ENCODE results near the gene OBSCN. TPM values are rescaled to one million over a fixed set of nuclear protein-coding genes. Genes with fewer than 3 reads are reported as not detected.
"Not testable (repeated sequence)": the region's sequence is repeated elsewhere in the genome, so short reads cannot be mapped to it uniquely, and the experiment has no call there.

OBSCN gene
- total and polyA plus RNA-seq, 2 donors (not counting 3 experiments of a cell fraction or from before 2014, with no cell fraction given): 1.5 to 2.9 TPM

DNA sequence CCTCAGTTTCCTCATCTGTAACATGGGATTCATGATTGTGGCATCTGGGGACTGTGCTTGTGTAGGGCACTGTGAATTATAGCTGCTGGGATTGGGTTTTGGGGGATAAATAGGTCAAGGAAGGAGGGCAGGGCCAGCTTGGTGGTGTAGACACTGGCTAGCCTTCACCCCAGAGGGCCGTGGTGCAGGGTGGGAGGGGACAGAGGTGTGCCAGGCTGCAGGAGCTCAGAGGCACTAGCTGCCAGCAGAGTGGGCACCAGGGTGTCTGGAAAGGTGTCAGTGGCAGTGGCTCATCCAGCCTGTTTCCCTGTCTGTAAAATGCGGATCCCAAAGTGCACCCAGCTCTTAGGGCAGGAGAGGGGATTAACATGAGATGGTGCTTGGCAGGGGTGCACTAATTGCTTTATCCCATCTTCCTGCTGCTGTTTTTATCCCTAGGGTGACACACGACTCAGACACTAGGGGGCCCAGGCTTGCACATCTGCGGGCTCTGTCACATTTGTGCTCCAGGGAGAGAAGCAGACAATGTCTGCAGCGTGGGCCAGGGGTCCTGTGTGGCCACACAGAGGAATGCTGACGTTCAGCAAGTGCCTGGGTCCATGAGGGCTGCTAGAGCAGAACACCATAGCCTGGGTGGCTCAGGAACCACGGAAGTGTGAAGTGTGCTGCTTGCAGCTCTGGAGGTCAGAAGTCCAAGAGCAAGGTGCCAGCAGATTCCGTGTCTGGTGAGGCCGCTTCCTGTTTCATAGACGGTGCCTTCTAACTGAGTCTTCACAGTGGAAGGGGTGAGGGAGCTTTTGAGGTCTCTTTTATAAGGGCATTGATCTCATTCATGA, 19.3 kb downstream of the OBSCN start:
- Histone ChIP-seq H3K4me2 (ENCODE audit: insufficient read depth, low read length) (no peak overlapping the region), H3K9ac (replicated peaks; ENCODE audit: extremely low read depth, insufficient read depth, low read length) (no peak overlapping the region), H3K27ac (ENCODE audit: insufficient read depth, low read depth, low read length) (no peak overlapping the region), H4K20me1 (replicated peaks; ENCODE audit: control insufficient read depth, extremely low read depth, insufficient read depth, low read length) (no peaks in the 10 kb centered on the region), H3K79me2 (ENCODE audit: control insufficient read depth, insufficient read depth, low read length) (no peaks in the 10 kb centered on the region), H3K27me3 (ENCODE audit: control insufficient read depth in 2 of 2, insufficient read depth in 2 of 2, low read length in 2 of 2) (peaks cover 0 to 5% of the 10 kb centered on the region in 2 experiments), H2AFZ (ENCODE audit: low read depth, low read length) (no peak overlapping the region), H3K9me1 (replicated peaks; ENCODE audit: control insufficient read depth, extremely low read depth, insufficient read depth, low read length) (no peaks in the 10 kb centered on the region), H3K36me3 (ENCODE audit: control insufficient read depth in 2 of 2, extremely low read depth in 1 of 2, insufficient read depth in 2 of 2, low read length in 2 of 2) (no peaks in the 10 kb centered on the region), H3K4me1 (ENCODE audit: control insufficient read depth, extremely low read depth, insufficient read depth, low read length) (no peaks in the 10 kb centered on the region), H3K4me3 (replicated peaks in 1 of 3; ENCODE audit: insufficient read depth in 1 of 3, low read depth in 1 of 3, low read length in 3 of 3) (no peak overlapping the region), H3K9me3 (replicated peaks; ENCODE audit: control insufficient read depth, insufficient read depth, low read length) (no peaks in the 10 kb centered on the region)
- TF ChIP-seq FOS (IDR thresholded peaks at IDR 0.05; ENCODE audit: borderline replicate concordance, insufficient read depth, low read length) (no peak), EZH2 (IDR thresholded peaks at IDR 0.05; ENCODE audit: borderline replicate concordance, low read depth, low read length, severe bottlenecking) (no peak), MYC (IDR thresholded peaks at IDR 0.05; ENCODE audit: low read depth, low read length) (no peak)
- TF ChIP-seq, protein P1, sequence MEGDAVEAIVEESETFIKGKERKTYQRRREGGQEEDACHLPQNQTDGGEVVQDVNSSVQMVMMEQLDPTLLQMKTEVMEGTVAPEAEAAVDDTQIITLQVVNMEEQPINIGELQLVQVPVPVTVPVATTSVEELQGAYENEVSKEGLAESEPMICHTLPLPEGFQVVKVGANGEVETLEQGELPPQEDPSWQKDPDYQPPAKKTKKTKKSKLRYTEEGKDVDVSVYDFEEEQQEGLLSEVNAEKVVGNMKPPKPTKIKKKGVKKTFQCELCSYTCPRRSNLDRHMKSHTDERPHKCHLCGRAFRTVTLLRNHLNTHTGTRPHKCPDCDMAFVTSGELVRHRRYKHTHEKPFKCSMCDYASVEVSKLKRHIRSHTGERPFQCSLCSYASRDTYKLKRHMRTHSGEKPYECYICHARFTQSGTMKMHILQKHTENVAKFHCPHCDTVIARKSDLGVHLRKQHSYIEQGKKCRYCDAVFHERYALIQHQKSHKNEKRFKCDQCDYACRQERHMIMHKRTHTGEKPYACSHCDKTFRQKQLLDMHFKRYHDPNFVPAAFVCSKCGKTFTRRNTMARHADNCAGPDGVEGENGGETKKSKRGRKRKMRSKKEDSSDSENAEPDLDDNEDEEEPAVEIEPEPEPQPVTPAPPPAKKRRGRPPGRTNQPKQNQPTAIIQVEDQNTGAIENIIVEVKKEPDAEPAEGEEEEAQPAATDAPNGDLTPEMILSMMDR (IDR thresholded peaks at IDR 0.05; ENCODE audit: extremely low read depth in 1 of 2, insufficient read depth in 1 of 2, low read depth in 1 of 2, low read length in 2 of 2): peak; percentile 12 to 47
- TF ChIP-seq, protein P2, sequence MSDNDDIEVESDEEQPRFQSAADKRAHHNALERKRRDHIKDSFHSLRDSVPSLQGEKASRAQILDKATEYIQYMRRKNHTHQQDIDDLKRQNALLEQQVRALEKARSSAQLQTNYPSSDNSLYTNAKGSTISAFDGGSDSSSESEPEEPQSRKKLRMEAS (IDR thresholded peaks at IDR 0.05; ENCODE audit: insufficient read depth, insufficient read length): no peak
- CTCF ChIA-PET: interaction anchor here (1.0 to 1.8 kb wide), 3 partner anchors 10 to 228 kb away, joined by 3 to 5 read pairs (median 4); no protein-coding TSS in a partner anchor
- dilution Hi-C loops (cut with MboI; ENCODE audit: extremely low pct_ligation_motif_present, low sequenced_read_pairs) (no loop called here), intact Hi-C loops (cut with micrococcal nuclease) (loop anchor here (1.0 kb wide), 1 partner anchor 288 kb away; no protein-coding TSS in a partner anchor)
- DNase-seq (ENCODE audit: low read depth, low spot score) (peak; percentile 15), FAIRE-seq (no peak)
- no TSS peak for BruUV-seq (replicated peaks)
- POLR2A ChIA-PET: no interaction called here

DNA sequence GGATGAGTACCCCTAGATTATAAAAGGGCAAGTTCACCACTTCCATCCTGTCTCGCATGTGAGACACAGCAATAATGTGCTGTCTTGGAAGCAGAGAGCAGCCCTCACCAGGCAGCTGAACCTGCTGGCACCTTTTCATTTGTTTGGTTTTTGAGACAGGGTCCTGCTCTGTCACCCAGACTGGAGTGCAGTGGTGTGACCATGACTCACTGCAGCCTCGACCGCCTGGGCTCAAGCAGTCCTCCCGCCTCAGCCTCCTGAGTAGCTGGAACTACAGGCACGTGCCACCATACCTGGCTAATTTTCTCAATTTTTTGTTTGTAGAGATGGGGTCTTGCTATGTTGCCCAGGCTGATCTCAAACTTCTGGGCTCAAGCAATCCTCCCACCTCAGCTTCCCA, 20.3 kb downstream of the OBSCN start:
- H3K36me3 ChIP-seq (ENCODE audit: control insufficient read depth in 2 of 2, extremely low read depth in 1 of 2, insufficient read depth in 2 of 2, low read length in 2 of 2); H3K4me1 ChIP-seq (ENCODE audit: control insufficient read depth, extremely low read depth, insufficient read depth, low read length); H3K4me3 ChIP-seq (replicated peaks in 1 of 3; ENCODE audit: insufficient read depth in 1 of 3, low read depth in 1 of 3, low read length in 3 of 3); BruUV-seq (replicated peaks); dilution Hi-C loops (cut with MboI; ENCODE audit: extremely low pct_ligation_motif_present, low sequenced_read_pairs); H3K27ac ChIP-seq (ENCODE audit: insufficient read depth, low read depth, low read length); H3K9me1 ChIP-seq (replicated peaks; ENCODE audit: control insufficient read depth, extremely low read depth, insufficient read depth, low read length); H3K4me2 ChIP-seq (ENCODE audit: insufficient read depth, low read length); DNase-seq (ENCODE audit: low read depth, low spot score); FAIRE-seq; POLR2A ChIA-PET; H3K9me3 ChIP-seq (replicated peaks; ENCODE audit: control insufficient read depth, insufficient read depth, low read length); H3K9ac ChIP-seq (replicated peaks; ENCODE audit: extremely low read depth, insufficient read depth, low read length); H4K20me1 ChIP-seq (replicated peaks; ENCODE audit: control insufficient read depth, extremely low read depth, insufficient read depth, low read length); H3K27me3 ChIP-seq (ENCODE audit: control insufficient read depth in 2 of 2, insufficient read depth in 2 of 2, low read length in 2 of 2); H3K79me2 ChIP-seq (ENCODE audit: control insufficient read depth, insufficient read depth, low read length); H2AFZ ChIP-seq (ENCODE audit: low read depth, low read length): not testable (repeated sequence)
- intact Hi-C loops (cut with micrococcal nuclease): loop anchor here (2.0 kb wide), 1 partner anchor 165 kb away; no protein-coding TSS in a partner anchor
- CTCF ChIA-PET: interaction anchor here (1.9 kb wide), 1 partner anchor 287 kb away, joined by 6 read pairs; no protein-coding TSS in a partner anchor
